GM19035 (cell line): ENCODE measurements around the gene GRM5.
"Not testable (repeated sequence)": the region's sequence is repeated elsewhere in the genome, so short reads cannot be mapped to it uniquely, and the experiment has no call there.

Source experiments
- ATAC-seq: cut with Tn5 transposase; IDR thresholded peaks from one replicate; pipeline ENCODE4 v1.9.1; 2021; ENCODE audit not compliant: unreplicated experiment

Gene GRM5

DNA sequence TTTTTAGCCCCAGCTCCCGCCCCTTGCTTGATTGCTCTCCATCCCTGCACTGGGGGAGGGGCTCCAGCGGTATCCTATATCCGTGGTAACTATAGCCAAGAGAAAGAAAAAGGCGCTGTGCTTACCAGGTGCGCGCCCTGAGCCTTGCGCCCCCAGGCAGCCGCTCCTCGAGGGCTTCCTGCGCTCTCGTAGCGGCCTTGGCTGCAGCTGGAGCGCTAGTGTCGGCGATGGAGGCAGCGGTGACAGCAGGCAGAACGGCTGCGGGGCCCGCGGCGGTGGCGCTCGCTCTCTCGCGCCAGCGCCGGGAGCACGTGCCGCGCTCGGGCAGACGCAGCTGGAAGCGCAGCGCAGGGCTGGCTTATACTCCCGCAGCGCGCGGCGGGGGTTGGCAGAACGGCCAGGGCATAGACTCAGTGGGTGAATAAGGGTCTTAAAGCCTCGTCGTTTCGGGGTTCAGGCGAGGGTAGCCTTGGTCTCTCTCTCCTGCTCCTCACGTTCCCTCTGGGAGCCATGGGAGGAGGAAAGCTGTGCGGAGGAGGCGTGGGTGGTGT lies at the start of gene GRM5:
GRM5 (minus strand) TSS at position 332 of the 551 bp plus-strand sequence. CDS start 18,110 bp downstream, outside the sequence.
- ATAC-seq = not testable (repeated sequence)

- peak; percentile 92 for ATAC-seq
Measured at GRCh38 chr11:89097956-89098355, 32.2 kb upstream of the GRM5 start.

- not testable (repeated sequence) for ATAC-seq
Measured at GRCh38 chr11:89093806-89094205, 28.0 kb upstream of the GRM5 start.

- not testable (repeated sequence) for ATAC-seq
Measured at GRCh38 chr11:89084951-89085350, 19.2 kb upstream of the GRM5 start.

DNA sequence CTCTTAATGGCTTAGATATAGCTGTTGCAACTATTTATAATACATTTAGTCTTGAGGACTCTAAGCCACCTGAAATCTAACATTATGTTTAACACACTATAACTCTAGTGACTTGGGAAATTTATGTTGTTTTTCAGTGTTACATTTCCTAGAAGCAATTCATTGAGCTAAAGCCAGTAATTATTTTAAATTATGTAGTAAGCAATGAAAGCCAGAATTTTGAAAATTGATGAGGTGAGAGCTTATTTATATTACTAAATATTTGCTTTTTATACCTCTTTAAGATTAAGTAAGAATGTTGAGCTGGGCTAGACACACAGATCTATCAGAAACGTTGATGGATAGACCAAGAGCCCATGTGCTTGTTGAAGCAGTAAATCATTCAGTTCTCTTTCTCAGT lies 5.1 kb upstream of the GRM5 start:
- not testable (repeated sequence) for ATAC-seq

GRCh38 chr11:89067264-89067663 lies 1.5 kb upstream of the GRM5 start:
- ATAC-seq = no peak

- ATAC-seq = no peak
Measured at GRCh38 chr11:89065066-89065465, 716 bp downstream of the GRM5 start.

- ATAC-seq = not testable (repeated sequence)
Measured at GRCh38 chr11:89063481-89063951, 2.3 kb downstream of the GRM5 start.

- not testable (repeated sequence) for ATAC-seq
Measured at GRCh38 chr11:89062771-89063298, 2.9 kb downstream of the GRM5 start.

- not testable (repeated sequence) for ATAC-seq
Measured at GRCh38 chr11:89061839-89062238, 3.9 kb downstream of the GRM5 start.

- ATAC-seq = not testable (repeated sequence)
Measured at GRCh38 chr11:89057406-89057805, 8.4 kb downstream of the GRM5 start.

DNA sequence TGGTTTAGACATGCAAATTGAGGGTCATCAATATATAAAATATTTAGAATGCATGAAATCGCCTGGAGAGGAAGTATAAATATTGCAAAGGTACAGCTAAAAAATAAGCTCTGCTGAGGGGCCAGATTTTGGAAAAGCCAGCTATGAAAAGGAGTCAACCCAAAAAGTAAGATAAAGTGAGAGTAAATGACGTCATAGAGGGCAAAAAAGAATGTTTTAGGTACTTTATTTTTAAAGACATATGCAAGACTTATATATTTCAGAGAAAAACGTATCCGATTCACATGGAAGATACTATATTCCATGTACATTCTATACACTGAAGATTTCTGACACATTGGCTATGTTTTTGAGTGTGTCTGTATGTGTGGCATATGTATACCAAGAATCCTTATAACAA lies 13.6 kb downstream of the GRM5 start:
- no peak for ATAC-seq

GRCh38 chr11:89047159-89047558 lies 18.6 kb downstream of the GRM5 start:
- not testable (repeated sequence) for ATAC-seq

DNA sequence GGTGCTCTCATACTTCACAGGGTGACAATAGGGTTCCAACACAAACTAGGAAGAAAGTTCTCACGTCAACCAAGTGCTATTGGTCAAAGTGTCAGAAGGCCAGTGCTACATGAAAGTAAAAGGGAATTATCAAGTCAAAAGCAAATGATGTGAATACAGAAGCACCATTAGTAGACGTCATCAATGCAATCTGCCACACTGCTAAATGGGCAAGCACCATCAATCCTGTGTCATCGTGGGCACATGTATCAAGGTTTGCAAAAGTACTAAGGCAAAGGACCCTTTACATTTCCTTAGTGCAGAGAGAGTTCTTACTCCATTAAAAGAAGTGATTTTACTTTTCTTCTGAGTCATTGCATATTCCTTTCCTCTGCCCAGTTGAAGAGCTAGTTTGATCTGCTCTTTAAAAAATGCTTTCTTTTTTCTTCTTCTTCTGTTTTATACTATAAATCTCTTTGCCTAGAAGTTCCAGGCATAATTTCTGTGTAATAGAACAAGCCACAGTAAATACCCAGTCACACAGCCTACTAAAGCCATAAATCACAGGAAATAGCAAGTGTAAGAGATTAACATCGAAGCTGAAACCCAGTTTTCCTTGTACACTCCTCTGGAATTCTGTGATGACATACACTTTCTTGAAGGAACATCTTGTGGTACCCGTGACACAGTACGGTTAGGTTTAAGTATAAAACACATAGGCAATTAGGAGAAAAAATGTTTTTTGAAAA lies 21.8 kb downstream of the GRM5 start:
- ATAC-seq = not testable (repeated sequence)

- ATAC-seq = not testable (repeated sequence)
Measured at GRCh38 chr11:89029671-89030070, 36.1 kb downstream of the GRM5 start.

GRCh38 chr11:89021339-89021738 lies 44.4 kb downstream of the GRM5 start:
- ATAC-seq = no peak

GRCh38 chr11:89019827-89020547 lies 45.8 kb downstream of the GRM5 start:
- ATAC-seq = not testable (repeated sequence)

DNA sequence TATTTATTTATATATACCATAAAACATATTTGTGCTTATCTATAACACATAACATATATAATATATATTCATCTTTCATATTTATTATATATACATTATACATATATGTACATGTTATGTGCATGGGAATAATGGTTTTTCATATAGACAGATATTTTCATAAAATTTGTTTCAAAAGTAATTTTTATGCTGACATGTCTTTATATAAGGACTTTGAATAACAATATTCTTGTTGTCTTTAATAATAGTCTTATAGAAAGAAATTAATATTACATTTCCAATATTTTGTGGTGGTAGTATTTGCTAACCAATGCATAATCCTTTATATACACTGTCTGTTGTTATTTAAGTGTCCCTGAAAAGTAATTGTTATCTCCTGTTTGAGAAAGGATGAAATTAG lies 49.6 kb downstream of the GRM5 start:
- no peak for ATAC-seq

DNA sequence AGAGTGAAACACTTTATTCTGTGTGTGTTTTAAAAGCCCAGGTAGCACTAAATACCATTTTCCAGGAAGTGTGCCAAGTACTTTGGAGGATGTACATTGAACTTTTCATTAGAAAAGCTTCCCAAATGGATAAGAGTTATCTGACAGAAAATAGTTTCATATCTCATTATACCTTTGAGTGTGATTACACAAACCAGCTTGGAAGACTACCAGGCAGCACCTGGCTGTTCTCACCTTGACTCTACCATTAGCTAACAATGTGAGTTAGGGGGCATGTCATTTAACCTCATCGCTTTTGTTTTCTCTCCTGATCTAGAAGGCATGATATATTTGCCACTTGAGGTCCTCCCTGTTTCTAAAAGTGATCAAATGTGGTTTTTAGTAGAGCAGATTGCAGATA lies 50.2 kb downstream of the GRM5 start:
- ATAC-seq = no peak

- ATAC-seq = not testable (repeated sequence)
Measured at GRCh38 chr11:89000852-89001251, 64.9 kb downstream of the GRM5 start.

- no peak for ATAC-seq
Measured at GRCh38 chr11:88979641-88980040, 86.1 kb downstream of the GRM5 start.
